K562 (cell line): Measurements from ENCODE around the gene TXNDC9. TPM values are rescaled to one million over a fixed set of nuclear protein-coding genes. Genes with fewer than 3 reads are reported as not detected.

Experiments used
- CBX3 ChIP-seq, 2 experiments: IDR thresholded peaks; 1 replicate in 1 of 2; 2 replicates in 1 of 2; pipeline ENCODE4 v1.6.1; 2012; ENCODE audit warnings: inconsistent platforms in 2 of 2, low read length in 2 of 2, borderline replicate concordance in 1 of 2, control low read depth in 1 of 2
- CEBPG ChIP-seq, 3 experiments: fragments of 200-800 bp in 1 of 3; sonication (Bioruptor generic) in 1 of 3; sonication (generic) in 1 of 3; formaldehyde crosslinking in 1 of 3; IDR thresholded peaks in 2 of 3; conservative IDR thresholded peaks in 1 of 3; 2 replicates each; pipeline versions ENCODE4 v1.6.1 to v1.8.0; 2016 to 2022; ENCODE audit warnings: missing compliant biosample characterization in 2 of 3, missing genetic modification characterization in 2 of 3, mild to moderate bottlenecking in 1 of 3, missing genetic modification reagents in 1 of 3
- CHD2 ChIP-seq: IDR thresholded peaks from 2 replicates; pipeline ENCODE4 v1.6.1; 2011; ENCODE audit warnings: low read depth, low read length
- CTBP1 ChIP-seq: fragments of 450-650 bp; IDR thresholded peaks from 2 replicates; pipeline ENCODE4 v1.6.1; 2016; ENCODE audit warnings: borderline replicate concordance
- GATA2 ChIP-seq: sonication (generic); formaldehyde crosslinking; IDR thresholded peaks from 2 replicates; pipeline ENCODE4 v1.4.0; 2020; ENCODE audit warnings: mild to moderate bottlenecking, missing genetic modification reagents
- LCOR ChIP-seq: sonication (generic); formaldehyde crosslinking; IDR thresholded peaks from 2 replicates; pipeline ENCODE4 v1.8.0; 2022; ENCODE audit warnings: mild to moderate bottlenecking, missing genetic modification reagents
- RBM22 ChIP-seq: fragments of 200-400 bp; formaldehyde crosslinking; IDR thresholded peaks from 2 replicates; pipeline ENCODE4 v1.6.1; 2018; ENCODE audit warnings: low read length, low read depth; ENCODE audit not compliant: poor library complexity, severe bottlenecking
- RUNX1 ChIP-seq: sonication (generic); IDR thresholded peaks from 2 replicates; pipeline ENCODE4 v1.6.1; 2016; ENCODE audit warnings: antibody characterized with exemption, low read depth
- SMAD3 ChIP-seq: fragments of 450-650 bp; formaldehyde crosslinking; conservative IDR thresholded peaks from 2 replicates; pipeline ENCODE4 v1.4.0; 2020; ENCODE audit warnings: mild to moderate bottlenecking
- ZNF12 ChIP-seq: sonication (generic); formaldehyde crosslinking; IDR thresholded peaks from 2 replicates; pipeline ENCODE4 v1.4.0; 2020; ENCODE audit warnings: mild to moderate bottlenecking, missing genetic modification reagents
- polyA plus RNA-seq, 8 experiments: library from polyadenylated mRNA; depleted of rRNA in 4 of 8; stranded (reverse) in 5 of 8; unstranded in 3 of 8; fragments of >200 nt; fragmentation: Nextera tagmentation in 2 of 8; fragmentation: Illumina TruSeq in 1 of 8; extraction: Ambion mirVana in 2 of 8; extraction: Trizol in 1 of 8; gene quantifications; 2 replicates each; pipeline versions ENCODE4 v1.2.1 to v1.2.3, GENCODE V29; 2011 to 2014; ENCODE audit warnings: inconsistent platforms in 1 of 8, missing spikeins in 1 of 8
- total RNA-seq, 7 experiments: library from RNA; depleted of rRNA in 6 of 7; stranded (reverse); fragments of >200 nt in 6 of 7; fragmentation: Illumina TruSeq in 2 of 7; extraction: Trizol in 2 of 7; gene quantifications; 2 replicates each; pipeline versions ENCODE4 v1.2.1 to v1.2.3, GENCODE V29; 2011 to 2021; ENCODE audit warnings: low replicate concordance in 1 of 7
- TF ChIP-seq, protein P1 (sequence below): fragments of 250-450 bp; sonication (Bioruptor Pico); IDR thresholded peaks from 2 replicates; pipeline ENCODE4 v1.4.0; 2020; ENCODE audit warnings: borderline replicate concordance
- TF ChIP-seq, protein P2 (sequence below): fragments of 150-350 bp; IDR thresholded peaks from 2 replicates; pipeline ENCODE4 v1.6.1; 2014; ENCODE audit warnings: low read depth, mild to moderate bottlenecking, low read length, borderline replicate concordance
- TF ChIP-seq, protein P3 (sequence below): fragments of 450-650 bp; IDR thresholded peaks from 2 replicates; pipeline ENCODE4 v1.6.1; 2014; ENCODE audit warnings: low read depth, mild to moderate bottlenecking, moderate library complexity, borderline replicate concordance
- TF ChIP-seq, protein P4 (sequence below), 2 experiments: fragments of 150-350 bp in 1 of 2; IDR thresholded peaks; 2 replicates each; pipeline ENCODE4 v1.6.1; 2012 to 2016; ENCODE audit warnings: low read depth in 2 of 2, low read length in 2 of 2, mild to moderate bottlenecking in 1 of 2, moderate library complexity in 1 of 2

The TXNDC9 gene
- total and polyA plus RNA-seq, 9 of the 15 experiments (the other 6 are each of a cell fraction or from before 2014, with no cell fraction given), result 37.5 to 211 (median 65.5) TPM

DNA sequence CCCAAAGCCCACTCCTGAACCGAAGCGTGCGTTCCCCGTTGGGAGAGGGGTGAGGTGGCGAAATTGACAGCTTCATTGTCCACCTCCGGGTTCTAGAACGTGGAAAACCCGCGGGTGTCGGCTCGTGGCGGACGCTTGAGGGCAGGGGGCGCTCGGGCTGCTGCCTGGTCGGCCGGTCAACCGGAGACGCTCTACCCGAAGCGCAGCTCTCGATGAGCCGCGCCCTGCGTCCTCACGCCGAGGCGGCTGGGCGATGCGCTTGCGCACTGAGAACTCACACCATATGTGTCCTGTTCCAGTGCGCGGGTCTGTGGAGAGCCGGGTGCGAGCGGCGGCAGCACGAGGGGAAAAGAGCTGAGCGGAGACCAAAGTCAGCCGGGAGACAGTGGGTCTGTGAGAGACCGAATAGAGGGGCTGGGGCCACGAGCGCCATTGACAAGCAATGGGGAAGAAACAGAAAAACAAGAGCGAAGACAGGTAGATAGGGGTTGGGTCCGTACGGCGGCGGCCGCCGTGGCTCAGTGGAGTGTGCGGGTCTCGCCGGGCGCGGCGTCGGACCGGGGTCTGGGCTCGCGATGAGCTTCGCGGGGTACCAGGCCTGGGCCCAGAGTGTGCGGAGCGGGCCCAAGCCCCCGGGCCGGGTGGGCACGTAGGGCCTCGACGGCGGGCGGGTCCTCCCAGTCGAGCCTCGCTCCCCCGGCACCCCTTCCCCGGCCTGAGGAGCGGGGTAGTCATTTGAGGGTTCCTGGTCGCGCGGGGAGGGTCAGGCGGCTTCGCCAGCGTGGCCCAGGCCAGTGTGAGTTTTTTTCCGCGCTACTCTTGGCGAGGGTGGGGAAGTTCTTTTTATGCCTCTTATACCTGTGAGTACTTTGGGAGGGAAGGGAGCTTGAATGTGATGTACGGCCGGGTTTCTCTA, 1.2 kb upstream of the TXNDC9 start, which contains the start of gene EIF5B (continued):
- TF ChIP-seq, protein P1, sequence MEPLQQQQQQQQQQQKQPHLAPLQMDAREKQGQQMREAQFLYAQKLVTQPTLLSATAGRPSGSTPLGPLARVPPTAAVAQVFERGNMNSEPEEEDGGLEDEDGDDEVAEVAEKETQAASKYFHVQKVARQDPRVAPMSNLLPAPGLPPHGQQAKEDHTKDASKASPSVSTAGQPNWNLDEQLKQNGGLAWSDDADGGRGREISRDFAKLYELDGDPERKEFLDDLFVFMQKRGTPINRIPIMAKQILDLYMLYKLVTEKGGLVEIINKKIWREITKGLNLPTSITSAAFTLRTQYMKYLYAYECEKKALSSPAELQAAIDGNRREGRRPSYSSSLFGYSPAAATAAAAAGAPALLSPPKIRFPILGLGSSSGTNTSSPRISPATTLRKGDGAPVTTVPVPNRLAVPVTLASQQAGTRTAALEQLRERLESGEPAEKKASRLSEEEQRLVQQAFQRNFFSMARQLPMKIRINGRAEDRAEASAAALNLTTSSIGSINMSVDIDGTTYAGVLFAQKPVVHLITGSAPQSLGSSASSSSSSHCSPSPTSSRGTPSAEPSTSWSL (CRISPR knock-in tag), result no peak
- TF ChIP-seq CBX3 (IDR thresholded peaks at IDR 0.05; ENCODE audit: borderline replicate concordance in 1 of 2, low read length in 2 of 2), result no peak
- TF ChIP-seq RUNX1, result no peak
- TF ChIP-seq CEBPG (CRISPR knock-in tag; IDR thresholded peaks at IDR 0.05), result no peak
- no peak for TF ChIP-seq CEBPG (tag; conservative IDR thresholded peaks at IDR 0.05 in 1 of 2, IDR thresholded peaks at IDR 0.05 in 1 of 2)
- TF ChIP-seq, protein P2, sequence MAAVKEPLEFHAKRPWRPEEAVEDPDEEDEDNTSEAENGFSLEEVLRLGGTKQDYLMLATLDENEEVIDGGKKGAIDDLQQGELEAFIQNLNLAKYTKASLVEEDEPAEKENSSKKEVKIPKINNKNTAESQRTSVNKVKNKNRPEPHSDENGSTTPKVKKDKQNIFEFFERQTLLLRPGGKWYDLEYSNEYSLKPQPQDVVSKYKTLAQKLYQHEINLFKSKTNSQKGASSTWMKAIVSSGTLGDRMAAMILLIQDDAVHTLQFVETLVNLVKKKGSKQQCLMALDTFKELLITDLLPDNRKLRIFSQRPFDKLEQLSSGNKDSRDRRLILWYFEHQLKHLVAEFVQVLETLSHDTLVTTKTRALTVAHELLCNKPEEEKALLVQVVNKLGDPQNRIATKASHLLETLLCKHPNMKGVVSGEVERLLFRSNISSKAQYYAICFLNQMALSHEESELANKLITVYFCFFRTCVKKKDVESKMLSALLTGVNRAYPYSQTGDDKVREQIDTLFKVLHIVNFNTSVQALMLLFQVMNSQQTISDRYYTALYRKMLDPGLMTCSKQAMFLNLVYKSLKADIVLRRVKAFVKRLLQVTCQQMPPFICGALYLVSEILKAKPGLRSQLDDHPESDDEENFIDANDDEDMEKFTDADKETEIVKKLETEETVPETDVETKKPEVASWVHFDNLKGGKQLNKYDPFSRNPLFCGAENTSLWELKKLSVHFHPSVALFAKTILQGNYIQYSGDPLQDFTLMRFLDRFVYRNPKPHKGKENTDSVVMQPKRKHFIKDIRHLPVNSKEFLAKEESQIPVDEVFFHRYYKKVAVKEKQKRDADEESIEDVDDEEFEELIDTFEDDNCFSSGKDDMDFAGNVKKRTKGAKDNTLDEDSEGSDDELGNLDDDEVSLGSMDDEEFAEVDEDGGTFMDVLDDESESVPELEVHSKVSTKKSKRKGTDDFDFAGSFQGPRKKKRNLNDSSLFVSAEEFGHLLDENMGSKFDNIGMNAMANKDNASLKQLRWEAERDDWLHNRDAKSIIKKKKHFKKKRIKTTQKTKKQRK, result no peak
- no peak for TF ChIP-seq ZNF12 (CRISPR knock-in tag)
- TF ChIP-seq CTBP1, result peak; percentile 80
- TF ChIP-seq GATA2, result no peak
- TF ChIP-seq, protein P3, sequence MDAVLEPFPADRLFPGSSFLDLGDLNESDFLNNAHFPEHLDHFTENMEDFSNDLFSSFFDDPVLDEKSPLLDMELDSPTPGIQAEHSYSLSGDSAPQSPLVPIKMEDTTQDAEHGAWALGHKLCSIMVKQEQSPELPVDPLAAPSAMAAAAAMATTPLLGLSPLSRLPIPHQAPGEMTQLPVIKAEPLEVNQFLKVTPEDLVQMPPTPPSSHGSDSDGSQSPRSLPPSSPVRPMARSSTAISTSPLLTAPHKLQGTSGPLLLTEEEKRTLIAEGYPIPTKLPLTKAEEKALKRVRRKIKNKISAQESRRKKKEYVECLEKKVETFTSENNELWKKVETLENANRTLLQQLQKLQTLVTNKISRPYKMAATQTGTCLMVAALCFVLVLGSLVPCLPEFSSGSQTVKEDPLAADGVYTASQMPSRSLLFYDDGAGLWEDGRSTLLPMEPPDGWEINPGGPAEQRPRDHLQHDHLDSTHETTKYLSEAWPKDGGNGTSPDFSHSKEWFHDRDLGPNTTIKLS, result peak; percentile 97; the same call in 1 of the 2 replicates
- TF ChIP-seq, protein P4, sequence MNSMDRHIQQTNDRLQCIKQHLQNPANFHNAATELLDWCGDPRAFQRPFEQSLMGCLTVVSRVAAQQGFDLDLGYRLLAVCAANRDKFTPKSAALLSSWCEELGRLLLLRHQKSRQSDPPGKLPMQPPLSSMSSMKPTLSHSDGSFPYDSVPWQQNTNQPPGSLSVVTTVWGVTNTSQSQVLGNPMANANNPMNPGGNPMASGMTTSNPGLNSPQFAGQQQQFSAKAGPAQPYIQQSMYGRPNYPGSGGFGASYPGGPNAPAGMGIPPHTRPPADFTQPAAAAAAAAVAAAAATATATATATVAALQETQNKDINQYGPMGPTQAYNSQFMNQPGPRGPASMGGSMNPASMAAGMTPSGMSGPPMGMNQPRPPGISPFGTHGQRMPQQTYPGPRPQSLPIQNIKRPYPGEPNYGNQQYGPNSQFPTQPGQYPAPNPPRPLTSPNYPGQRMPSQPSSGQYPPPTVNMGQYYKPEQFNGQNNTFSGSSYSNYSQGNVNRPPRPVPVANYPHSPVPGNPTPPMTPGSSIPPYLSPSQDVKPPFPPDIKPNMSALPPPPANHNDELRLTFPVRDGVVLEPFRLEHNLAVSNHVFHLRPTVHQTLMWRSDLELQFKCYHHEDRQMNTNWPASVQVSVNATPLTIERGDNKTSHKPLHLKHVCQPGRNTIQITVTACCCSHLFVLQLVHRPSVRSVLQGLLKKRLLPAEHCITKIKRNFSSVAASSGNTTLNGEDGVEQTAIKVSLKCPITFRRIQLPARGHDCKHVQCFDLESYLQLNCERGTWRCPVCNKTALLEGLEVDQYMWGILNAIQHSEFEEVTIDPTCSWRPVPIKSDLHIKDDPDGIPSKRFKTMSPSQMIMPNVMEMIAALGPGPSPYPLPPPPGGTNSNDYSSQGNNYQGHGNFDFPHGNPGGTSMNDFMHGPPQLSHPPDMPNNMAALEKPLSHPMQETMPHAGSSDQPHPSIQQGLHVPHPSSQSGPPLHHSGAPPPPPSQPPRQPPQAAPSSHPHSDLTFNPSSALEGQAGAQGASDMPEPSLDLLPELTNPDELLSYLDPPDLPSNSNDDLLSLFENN (IDR thresholded peaks at IDR 0.05; ENCODE audit: low read depth in 2 of 2, low read length in 2 of 2), result peak in 1 of 2 experiments; percentile 47; a peak in 1 of 4 replicates
- TF ChIP-seq LCOR (CRISPR knock-in tag), result peak; percentile 68
- TF ChIP-seq SMAD3 (CRISPR knock-in tag), result 0 out of 2 replicates have a peak, but pooled peaks have one; percentile 67
- 0 out of 2 replicates have a peak, but pooled peaks have one; percentile 28 for TF ChIP-seq CHD2
- peak; percentile 27 for TF ChIP-seq RBM22
